IPS DF 19.7 (cell line): ENCODE data around the gene AHRR.

Experiments used
- DNase-seq: peaks from one replicate; pipeline ENCODE4 v3.0.0-alpha.2; 2013; ENCODE audit warnings: low read depth, low spot score

AHRR gene

DNA sequence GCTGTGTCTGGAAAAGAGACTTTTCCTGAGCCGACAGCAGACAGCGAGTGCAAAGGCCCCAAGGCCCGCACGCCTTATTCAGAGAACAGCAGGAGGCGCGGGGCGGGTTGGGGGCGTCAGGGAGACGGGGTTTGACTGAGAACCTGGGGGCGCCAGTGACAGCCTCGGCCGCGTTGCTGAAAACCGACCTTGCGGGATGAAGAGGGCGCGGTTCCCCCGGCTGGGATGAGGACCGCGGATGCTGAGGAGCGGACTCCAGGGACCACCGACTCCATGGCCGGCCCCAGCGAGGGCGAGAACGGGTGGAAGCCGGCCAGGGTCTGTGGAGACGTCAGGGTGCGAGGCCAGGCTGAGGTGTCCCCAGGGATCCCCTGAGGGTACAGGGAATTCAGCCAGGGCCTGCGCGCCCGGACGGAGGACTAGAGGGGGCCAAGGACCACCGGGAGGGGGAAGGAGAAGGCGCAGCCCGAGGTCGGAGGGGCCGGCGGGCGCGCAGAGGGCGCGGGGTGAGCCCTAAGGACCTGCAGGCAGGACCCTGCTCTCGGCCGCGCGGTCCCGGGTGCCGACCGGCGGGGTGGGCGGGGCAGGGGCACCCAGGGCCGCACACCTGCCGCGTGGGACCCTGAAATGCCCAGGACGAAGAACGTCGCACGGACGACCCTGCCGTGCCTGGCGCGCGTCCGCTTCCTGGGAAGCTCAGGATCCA lies 837 bp upstream of the AHRR start:
- no peak for DNase-seq

DNA sequence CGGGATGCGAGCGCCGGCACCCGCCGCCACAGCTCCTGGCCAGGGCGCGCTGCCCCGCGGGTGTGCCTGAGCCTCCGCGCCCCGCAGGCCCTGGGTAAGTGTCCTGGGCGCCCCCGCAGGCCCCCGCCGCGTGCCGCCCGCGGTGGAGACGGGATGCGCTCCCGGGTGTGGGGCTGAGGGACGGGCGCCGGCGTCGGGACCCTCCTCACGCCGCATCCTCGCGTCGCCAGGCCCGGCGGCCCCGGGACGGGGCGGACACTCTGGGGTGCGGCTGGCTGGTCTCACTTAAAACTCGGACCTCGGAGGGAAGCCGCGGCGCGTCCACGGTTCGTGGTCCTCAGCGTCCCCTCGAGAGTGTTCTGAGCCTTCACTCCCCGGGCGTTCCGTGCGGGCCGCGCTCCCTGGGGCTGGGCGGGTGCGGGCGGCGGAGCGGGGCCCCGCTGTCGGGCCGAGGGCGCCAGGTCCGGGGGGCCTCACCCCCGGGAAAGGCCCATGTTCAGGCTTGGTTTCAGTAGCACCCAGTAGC lies 275 bp downstream of the AHRR start:
- DNase-seq, result no peak

- no peak for DNase-seq
These were observed 897 bp downstream of the AHRR start for GRCh38 chr5:322281-322941.

DNA sequence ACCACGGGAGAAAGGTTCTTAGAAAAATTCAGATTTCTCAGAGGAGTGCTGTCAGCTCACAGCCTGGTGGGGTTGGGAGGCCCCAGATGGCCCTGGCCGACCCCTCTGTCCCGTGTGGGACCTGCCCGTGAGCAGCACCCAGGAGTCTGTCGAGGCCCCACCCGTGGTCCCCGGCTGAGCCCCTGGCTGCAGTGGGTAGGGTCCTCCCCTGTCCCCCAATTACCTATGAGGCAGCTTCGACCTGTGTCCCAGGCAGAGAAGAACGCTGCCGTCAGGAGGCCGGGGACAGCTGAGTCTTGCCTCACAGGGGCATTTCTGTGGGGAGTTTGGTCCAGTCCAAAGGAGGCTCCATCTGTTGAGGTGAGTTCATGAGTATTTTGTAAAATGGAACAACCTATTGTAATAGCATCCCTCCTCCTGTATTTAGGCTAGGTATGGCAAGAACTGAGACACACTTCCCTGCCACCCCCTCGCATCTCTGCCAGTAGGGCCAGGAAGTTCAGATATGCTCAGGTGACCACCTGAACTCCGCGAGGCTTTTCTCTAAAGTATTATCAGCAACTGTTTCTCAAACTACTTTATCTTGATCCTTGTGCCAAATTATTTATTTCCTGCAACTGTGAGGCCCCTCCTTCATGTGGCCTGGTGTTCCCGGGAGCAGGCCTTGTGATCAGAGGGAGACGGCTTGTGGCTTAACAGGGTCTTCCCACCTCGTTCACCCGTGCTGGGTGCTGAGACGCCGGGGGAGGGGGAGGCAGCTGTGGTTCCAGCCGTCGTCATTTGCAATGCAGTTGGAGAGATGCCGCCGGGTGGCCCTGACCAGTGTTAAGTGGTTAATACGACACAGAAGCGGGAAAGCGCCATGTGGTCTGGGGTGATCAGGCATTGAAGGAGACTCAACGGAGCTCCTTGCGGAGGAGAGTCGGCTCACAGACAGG lies 1.7 kb downstream of the AHRR start:
- DNase-seq, result no peak

DNA sequence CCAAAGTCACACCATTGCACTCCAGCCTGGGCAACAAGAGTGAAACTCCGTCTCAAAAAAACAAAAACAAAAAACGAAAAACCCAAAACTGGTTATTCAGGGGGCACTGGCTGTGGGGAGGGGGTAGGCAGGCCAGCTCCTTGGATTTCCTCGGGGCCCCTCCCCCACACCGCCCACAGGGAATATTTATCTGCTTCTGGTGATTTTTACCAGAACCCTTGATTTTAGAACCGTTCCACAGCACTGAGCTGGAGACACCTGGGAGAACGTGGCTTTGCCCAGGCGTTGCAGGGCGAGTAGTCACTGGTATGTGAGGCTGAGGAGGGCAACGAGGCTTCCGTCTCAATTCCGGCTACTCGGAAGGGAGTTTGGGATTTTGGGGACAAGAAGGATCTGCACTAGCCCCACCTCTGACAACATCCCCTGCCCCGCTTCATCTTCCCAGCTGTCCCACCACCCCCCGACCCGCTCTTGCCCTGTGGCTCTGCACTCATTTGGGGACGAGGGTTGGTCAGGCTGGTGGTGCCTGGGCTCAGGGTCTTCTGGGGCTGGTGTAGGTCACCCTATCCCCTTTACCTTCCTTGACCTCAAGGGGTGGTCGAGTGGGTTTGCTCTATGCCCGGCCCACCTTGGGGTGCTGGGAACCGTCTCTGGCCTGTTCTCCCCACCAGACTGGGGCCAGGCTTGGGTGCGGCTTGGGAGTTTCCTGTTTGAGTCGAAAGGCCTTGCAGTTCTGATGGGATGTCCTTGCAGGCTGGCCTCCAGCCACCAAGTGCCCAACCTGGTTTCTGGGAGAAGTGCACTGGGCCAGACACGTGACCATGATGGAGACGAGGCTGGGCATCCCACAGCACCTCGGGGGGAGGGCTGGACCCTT lies 3.5 kb downstream of the AHRR start:
- DNase-seq, result no peak

DNA sequence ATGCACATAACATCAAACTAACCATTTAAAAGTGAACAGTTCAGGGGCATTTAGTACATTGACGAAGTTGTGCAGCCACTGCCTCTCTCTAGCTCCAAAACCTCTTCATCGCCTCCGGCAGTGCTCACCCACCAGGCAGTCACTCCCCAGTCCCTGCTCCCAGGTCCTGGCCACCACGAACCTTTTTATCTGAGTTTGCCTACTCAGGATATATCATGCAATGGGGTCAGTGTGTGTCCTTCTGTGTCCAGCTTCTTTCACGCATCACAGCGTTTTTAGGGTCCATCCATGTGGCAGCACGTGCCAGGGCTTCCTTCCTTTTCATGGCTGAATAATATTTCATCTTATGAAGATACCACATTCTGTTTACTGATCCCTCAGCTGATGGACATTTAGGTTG lies 4.6 kb downstream of the AHRR start:
- no peak for DNase-seq

DNA sequence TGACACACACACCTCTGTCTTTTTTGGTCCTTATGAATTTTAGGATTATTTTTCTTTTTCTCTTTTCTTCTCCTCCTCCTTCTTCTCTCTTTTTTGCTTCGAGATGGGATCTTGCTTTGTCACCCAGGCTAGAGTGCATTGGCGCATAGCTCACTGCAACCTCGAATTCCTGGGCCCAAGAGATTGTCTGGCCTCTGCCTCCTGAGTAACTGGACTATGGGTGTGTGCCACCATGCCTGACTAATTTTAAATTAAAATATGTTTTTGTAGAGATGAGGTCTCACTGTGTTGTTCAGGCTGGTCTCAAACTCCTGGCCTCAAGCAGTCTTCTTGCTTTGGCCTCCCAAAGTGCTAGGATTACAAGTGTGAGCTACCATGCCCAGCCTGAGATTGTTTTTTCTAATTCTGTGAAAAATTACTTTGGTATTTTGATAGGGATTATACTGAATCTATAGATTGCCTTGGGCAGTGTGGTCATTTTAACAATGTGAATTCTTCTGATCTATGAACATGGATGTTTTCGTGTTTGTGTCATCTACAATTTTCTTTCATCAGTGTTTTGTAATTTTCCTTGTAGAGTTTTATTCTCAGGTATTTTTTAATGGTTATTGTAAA lies 7.7 kb downstream of the AHRR start:
- DNase-seq, result no peak

- no peak for DNase-seq
These were observed 8.3 kb downstream of the AHRR start for GRCh38 chr5:329768-330167.

GRCh38 chr5:332843-333242 lies 11.3 kb downstream of the AHRR start:
- DNase-seq, result no peak

DNA sequence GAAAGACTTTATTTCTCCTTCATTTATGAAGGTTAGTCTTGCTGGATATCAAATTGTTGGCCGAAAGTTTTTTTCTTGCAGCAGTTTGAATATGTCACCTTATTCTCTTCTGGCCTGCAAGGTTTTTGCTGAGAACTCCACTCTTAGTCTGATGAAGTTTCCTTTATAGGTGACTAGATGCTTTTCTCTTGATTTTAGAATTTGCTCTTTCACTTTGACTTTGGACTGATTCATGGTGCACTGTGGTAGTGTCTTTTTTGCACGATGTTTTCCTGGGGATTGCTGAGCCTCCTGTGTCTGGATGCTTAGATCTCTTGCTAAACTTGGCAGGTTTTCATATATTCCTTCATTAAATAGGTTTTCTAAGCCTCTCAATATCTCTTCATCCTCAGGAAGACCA lies 12.4 kb downstream of the AHRR start:
- no peak for DNase-seq

DNA sequence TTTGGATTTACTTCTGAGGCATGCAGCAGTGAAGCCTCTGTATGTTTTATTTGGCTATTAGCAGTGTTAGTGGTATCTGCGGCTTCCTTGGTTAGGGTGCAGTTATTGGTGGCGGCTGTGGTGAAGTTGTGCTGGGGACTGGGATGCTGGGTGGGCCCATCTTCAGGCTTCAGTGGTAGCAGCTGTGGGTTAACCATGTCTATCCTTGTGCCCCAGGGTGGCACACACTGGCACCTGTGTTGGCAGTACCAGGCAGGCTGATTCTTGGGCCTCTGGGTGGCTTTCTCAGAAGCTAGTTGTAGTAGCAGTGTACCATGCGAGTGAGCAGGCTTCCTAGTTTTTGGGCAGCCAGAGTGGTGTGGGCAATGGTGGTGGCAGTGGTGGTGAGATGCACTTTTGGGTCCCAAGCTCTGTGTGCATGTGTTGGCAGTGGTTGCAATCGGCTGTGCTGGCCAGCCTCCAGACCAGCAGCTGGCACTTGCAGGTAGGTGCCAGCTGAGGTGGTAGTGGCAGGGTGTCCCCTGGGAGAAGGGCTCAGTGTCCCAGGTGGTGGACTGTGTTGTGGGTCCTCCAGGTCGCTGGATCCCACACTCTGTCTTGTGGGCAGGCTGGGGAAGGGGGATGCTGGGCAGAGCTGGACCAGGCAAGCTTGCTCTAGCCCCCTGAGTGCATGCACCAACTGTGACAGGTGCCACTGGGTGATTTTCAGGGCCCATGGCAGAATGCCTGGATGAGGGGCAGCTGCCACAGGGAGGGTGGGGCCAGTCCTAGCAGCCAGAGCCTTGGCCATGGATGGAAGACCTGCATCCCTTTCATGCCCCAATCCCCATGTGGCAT lies 13.6 kb downstream of the AHRR start:
- no peak for DNase-seq

- no peak for DNase-seq
These were observed 14.2 kb downstream of the AHRR start for GRCh38 chr5:335740-336038.

- peak; percentile 56 for DNase-seq
These were observed 16.1 kb downstream of the AHRR start for GRCh38 chr5:337563-338130.

- DNase-seq, result no peak
These were observed 21.3 kb downstream of the AHRR start for GRCh38 chr5:342501-343460.

- DNase-seq, result no peak
These were observed 22.2 kb downstream of the AHRR start for GRCh38 chr5:343461-344401.

GRCh38 chr5:344668-345067 lies 23.2 kb downstream of the AHRR start:
- DNase-seq, result no peak

- no peak for DNase-seq
These were observed 24.1 kb downstream of the AHRR start for GRCh38 chr5:345404-346195.
